ENCODE data around the gene MOB3B. TPM values are rescaled to one million over a fixed set of nuclear protein-coding genes. Genes with fewer than 3 reads are reported as not detected.

Gene MOB3B
- total RNA-seq, 1 donor from 2014 or later: 10.0 TPM

DNA sequence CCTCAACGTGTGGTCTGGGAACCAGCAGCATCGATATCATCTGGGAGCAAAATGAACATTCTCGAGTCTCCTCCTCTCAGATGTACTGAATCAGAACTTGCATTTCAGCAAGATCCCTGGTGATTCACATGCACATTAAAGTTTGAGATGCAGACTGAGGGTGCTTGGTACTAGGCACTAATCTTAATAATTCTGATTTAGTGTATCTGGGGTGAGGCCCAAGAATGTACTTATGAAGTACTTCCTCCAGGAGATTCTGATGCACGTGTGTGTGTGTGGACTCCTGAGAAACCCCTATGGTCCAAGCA, 176.5 kb downstream of the MOB3B start:
- TF ChIP-seq, protein P1, sequence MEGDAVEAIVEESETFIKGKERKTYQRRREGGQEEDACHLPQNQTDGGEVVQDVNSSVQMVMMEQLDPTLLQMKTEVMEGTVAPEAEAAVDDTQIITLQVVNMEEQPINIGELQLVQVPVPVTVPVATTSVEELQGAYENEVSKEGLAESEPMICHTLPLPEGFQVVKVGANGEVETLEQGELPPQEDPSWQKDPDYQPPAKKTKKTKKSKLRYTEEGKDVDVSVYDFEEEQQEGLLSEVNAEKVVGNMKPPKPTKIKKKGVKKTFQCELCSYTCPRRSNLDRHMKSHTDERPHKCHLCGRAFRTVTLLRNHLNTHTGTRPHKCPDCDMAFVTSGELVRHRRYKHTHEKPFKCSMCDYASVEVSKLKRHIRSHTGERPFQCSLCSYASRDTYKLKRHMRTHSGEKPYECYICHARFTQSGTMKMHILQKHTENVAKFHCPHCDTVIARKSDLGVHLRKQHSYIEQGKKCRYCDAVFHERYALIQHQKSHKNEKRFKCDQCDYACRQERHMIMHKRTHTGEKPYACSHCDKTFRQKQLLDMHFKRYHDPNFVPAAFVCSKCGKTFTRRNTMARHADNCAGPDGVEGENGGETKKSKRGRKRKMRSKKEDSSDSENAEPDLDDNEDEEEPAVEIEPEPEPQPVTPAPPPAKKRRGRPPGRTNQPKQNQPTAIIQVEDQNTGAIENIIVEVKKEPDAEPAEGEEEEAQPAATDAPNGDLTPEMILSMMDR (IDR thresholded peaks at IDR 0.05): no peak
- Mint-ChIP-seq H3K27me3 (no peaks in the 10 kb centered on the region), H3K4me3 (no peak overlapping the region), H3K4me1 (peaks cover 61% of the 10 kb centered on the region), H3K36me3 (ENCODE audit: low read depth) (peaks cover 12% of the 10 kb centered on the region), H3K9me3 (no peaks in the 10 kb centered on the region), H3K27ac (peak overlapping the region; percentile 69)
- ChIA-PET POLR2A (interaction anchor here (0.6 to 1.9 kb wide), 4 partner anchors 12 to 175 kb away, joined by 3 to 10 read pairs (median 5); no protein-coding TSS in a partner anchor), CTCF (interaction anchor here (1.0 to 1.1 kb wide), 2 partner anchors 16 to 20 kb away, joined by 3 to 5 read pairs; no protein-coding TSS in a partner anchor)
- ATAC-seq (ENCODE audit: low read depth): no peak
- DNase-seq: no peak
- intact Hi-C loops (cut with micrococcal nuclease): loop anchor here (5.0 kb wide), 1 partner anchor 34 kb away; no protein-coding TSS in a partner anchor

DNA sequence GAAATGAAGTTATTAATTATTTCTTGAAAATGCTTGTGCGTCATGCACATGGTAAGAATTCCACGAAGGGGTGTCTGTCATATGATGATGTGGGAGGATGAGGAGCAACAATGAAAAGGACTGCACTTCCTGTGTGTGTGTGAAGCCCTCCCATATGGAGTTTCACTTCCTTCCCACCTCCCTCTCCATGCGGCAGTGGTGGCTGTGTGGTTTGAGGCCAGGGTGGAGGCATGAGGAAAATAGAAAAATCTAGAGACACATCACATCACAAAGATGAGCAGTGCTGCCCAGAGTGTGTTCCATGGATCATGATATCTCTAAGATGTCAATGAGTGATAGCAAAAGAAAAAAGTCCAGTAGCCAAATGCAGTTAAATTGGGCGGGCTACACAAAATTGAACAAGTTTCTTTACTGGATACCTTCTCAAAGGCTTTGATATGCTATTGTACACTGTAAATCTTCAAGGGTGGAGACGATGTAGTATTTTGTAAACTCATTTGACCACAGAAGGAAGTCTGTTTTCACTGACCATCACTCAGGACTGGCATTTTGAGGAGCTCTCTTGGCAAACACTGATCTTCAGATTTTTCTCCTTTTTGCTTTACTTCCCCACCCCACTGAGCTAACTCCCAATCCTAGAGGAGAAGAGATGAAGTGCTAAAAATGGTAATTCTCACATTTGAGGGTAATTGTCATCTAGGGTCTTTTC, 177.0 kb downstream of the MOB3B start:
- ATAC-seq (ENCODE audit: low read depth): peak; percentile 46
- H3K4me3 Mint-ChIP-seq: peak overlapping the region; percentile 32

DNA sequence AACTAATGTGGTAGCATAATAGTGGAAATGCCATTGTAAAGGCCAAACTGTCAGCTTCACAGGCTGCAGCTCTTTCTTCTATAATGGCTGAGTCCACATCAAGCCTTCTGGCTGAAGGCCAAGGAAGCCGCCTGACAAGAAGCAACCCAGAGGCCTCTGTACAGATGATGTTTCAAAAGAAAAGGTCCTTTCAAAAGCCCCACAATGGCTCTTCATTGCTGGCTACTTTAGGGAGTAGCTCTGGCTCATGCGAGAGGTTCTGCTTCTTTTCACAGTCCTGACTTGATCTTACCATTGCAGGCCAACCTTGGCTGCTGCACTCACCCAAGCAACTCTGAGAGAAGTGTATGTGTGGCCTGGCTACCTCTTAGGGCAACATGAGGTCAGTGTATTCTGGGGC, 178.2 kb downstream of the MOB3B start:
- H3K9me3 Mint-ChIP-seq: no peaks in the 10 kb centered on the region
- no peak for DNase-seq
- POLR2A ChIA-PET: no interaction called here
- H3K27me3 Mint-ChIP-seq: no peaks in the 10 kb centered on the region
- ATAC-seq (ENCODE audit: low read depth): no peak
- no peak overlapping the region for H3K4me3 Mint-ChIP-seq
- TF ChIP-seq, protein P1 (IDR thresholded peaks at IDR 0.05): no peak
- H3K4me1 Mint-ChIP-seq: peaks cover 61% of the 10 kb centered on the region
- peaks cover under 1% of the 10 kb centered on the region for H3K36me3 Mint-ChIP-seq (ENCODE audit: low read depth)
- H3K27ac Mint-ChIP-seq: peak overlapping the region; percentile 6
- CTCF ChIA-PET: interaction anchor here (1.2 kb wide), 1 partner anchor 10 kb away, joined by 4 read pairs; no protein-coding TSS in a partner anchor
- intact Hi-C loops (cut with micrococcal nuclease): loop anchor here (5.0 kb wide), 1 partner anchor 36 kb away; no protein-coding TSS in a partner anchor

More for the DNA sequence above, 177.0 kb downstream of the MOB3B start:
- ChIA-PET CTCF (no interaction called here), POLR2A (interaction anchor here (0.6 to 1.9 kb wide), 3 partner anchors 12 to 175 kb away, joined by 3 to 10 read pairs (median 6); no protein-coding TSS in a partner anchor)
- H3K36me3 Mint-ChIP-seq (ENCODE audit: low read depth): peaks cover 9% of the 10 kb centered on the region
- no peak for DNase-seq
- no peaks in the 10 kb centered on the region for H3K27me3 Mint-ChIP-seq
- TF ChIP-seq, protein P1 (IDR thresholded peaks at IDR 0.05): no peak
- intact Hi-C loops (cut with micrococcal nuclease): loop anchor here (5.0 kb wide), 1 partner anchor 35 kb away; no protein-coding TSS in a partner anchor
- H3K9me3 Mint-ChIP-seq: no peaks in the 10 kb centered on the region
- H3K4me1 Mint-ChIP-seq: peaks cover 65% of the 10 kb centered on the region
- H3K27ac Mint-ChIP-seq: peak overlapping the region; percentile 69

DNA sequence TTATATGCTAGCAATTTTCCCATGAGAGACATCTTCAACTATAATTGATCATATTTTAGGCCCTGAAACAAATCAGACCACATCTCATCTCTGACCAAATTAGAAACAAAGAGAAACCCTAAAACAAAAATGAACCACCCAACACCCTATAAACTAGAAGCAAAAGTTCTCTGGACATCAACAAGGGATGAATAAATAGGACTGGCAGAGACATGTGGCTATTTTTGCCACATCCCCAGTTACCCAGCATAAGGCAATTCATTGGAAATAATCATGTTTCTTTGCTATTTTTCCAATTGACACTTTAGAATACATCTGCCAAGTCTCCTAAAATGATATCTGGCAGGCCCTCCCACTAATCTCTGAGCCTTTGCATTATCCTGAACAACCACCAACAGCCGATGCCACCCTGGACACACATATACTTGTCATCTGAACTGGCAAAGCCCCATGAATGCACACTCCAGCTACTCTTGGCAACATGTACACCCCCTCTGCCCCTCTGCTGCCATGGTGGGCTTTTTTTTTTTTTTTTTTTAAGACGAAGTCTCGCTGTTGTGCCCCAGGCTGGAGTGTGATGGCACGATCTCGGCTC, 179.1 kb downstream of the MOB3B start:
- TF ChIP-seq, protein P1 (IDR thresholded peaks at IDR 0.05): no peak
- Mint-ChIP-seq H3K4me1 (peaks cover 58% of the 10 kb centered on the region), H3K27ac (no peak overlapping the region), H3K9me3 (no peaks in the 10 kb centered on the region), H3K27me3 (no peaks in the 10 kb centered on the region), H3K4me3 (no peak overlapping the region), H3K36me3 (ENCODE audit: low read depth) (no peaks in the 10 kb centered on the region)
- ATAC-seq (ENCODE audit: low read depth) (no peak), DNase-seq (no peak)
- intact Hi-C loops (cut with micrococcal nuclease): loop anchor here (5.0 kb wide), 1 partner anchor 37 kb away; no protein-coding TSS in a partner anchor
- ChIA-PET POLR2A (no interaction called here), CTCF (interaction anchor here (1.2 to 1.9 kb wide), 4 partner anchors 11 to 179 kb away, joined by 4 to 7 read pairs (median 4); partner anchors contain the start of gene MOB3B)

DNA sequence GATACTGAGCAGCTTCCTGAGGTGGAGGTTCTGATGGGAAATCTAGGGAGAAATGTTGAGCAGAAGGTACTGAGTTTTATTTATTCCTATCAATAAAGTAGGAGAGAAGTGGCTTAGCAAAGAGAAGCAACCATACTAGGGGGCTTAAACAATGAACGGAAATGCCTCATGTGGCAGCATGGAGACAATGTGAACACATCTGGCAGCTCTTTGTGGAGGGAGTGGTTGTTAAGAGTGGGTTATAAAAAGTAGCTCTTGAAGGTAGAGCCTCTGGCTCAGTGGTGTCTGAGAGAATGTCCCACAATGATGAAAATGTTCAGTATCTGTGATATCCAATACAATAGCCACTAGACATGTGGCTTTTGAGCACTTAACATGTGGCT, 179.9 kb downstream of the MOB3B start:
- TF ChIP-seq, protein P1 (IDR thresholded peaks at IDR 0.05): no peak
- CTCF ChIA-PET: interaction anchor here (1.3 to 1.9 kb wide), 3 partner anchors 14 to 180 kb away, joined by 4 to 7 read pairs (median 4); partner anchors contain the start of gene MOB3B
- H3K27ac Mint-ChIP-seq: no peak overlapping the region
- peaks cover 58% of the 10 kb centered on the region for H3K4me1 Mint-ChIP-seq
- H3K27me3 Mint-ChIP-seq: no peaks in the 10 kb centered on the region
- H3K36me3 Mint-ChIP-seq (ENCODE audit: low read depth): no peaks in the 10 kb centered on the region
- POLR2A ChIA-PET: interaction anchor here (1.6 kb wide), 1 partner anchor 12 kb away, joined by 3 read pairs; no protein-coding TSS in a partner anchor
- intact Hi-C loops (cut with micrococcal nuclease): loop anchor here (5.0 kb wide), 1 partner anchor 38 kb away; no protein-coding TSS in a partner anchor
- no peaks in the 10 kb centered on the region for H3K9me3 Mint-ChIP-seq
- DNase-seq (no peak), ATAC-seq (ENCODE audit: low read depth) (no peak)
- H3K4me3 Mint-ChIP-seq: no peak overlapping the region

All from activated B cell treated with CpG ODN at 0.5 μM for 24 hours (primary cell).